NCI-H146 treated with DMSO at 0.1 percent for 48 hours (cell line): Measurements from ENCODE around the gene SYT11.
"Not testable (repeated sequence)": the region's sequence is repeated elsewhere in the genome, so short reads cannot be mapped to it uniquely, and the experiment has no call there.

Experiments used
- DNase-seq: peaks from one replicate; lab custom pipeline; 2025; ENCODE audit not compliant: unreplicated experiment; lab: John Stamatoyannopoulos, UW

The SYT11 gene

DNA sequence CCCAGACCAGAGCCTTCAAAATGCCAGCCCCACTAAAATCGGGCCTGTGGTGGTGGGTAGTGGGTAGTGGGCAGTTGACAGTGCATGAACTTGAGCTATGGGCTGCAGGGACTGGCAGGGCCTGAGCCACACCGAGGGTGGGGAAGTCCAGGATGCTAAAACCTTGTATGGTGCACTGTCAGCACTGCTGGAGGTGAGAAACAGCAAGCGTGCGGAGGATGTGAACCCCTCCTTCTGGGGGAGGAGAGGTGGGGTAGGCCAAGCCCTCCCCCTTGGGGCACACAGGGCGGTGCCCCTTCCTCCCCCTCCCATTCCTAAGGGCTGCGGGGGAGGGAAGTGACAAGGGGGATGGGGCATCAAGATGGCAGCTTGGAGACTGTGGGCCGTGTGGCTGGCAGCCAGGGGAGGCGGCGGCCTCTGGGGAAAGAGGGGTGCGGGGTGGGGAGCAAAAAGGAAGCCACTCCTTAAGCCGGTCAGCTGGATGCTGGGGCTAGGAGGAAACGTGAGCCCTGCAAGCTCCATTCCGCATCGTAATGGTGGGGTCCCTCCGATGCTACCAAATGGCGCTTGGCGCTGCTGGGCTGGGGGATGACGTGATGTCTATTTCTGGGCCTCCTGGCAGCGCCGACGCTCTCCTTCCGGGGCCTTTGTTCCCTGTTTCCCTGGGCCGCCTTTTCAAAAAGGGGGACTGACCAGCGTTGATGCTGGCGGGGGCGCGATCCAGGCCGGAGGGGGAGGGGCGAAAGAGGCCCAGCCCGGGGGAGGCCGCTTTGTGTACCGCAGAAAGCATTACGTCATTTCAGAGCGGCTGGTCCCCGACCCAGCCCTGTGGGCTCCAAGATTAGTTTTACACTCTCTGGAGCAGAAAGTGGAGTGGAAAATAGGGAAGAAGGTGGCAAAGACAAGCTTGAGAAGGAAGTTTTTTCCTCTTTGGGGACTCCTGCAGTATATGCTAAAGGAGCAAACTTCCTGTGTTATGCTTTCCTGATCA, 809 bp downstream of the SYT11 start:
- DNase-seq, result peak; percentile 87

- DNase-seq, result no peak
These were observed 1.7 kb downstream of the SYT11 start for GRCh38 chr1:155860970-155861510.

- DNase-seq, result no peak
These were observed 2.5 kb downstream of the SYT11 start for GRCh38 chr1:155861896-155862295.

- DNase-seq, result no peak
These were observed 5.0 kb downstream of the SYT11 start for GRCh38 chr1:155864393-155864792.

- no peak for DNase-seq
These were observed 8.4 kb downstream of the SYT11 start for GRCh38 chr1:155867766-155868165.

DNA sequence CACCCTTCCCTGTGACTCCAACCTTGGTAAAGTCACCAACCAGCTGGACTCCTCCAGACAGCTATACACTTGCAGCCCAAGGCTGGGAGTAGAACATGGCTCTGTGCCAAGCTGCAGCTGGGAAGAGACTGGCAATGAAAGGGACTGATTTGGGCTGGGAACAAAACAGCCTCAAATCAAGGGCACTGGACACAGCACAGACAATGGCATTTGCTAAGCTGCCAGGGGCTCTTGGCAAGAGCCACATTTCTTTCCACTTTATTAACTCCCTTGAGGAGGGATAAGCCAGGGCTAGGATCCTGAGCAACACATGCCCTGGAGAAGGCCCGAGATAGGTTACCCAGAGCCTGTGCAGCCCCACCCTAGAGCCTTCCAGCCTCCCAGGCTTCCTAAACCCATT, 12.0 kb downstream of the SYT11 start:
- DNase-seq, result no peak

DNA sequence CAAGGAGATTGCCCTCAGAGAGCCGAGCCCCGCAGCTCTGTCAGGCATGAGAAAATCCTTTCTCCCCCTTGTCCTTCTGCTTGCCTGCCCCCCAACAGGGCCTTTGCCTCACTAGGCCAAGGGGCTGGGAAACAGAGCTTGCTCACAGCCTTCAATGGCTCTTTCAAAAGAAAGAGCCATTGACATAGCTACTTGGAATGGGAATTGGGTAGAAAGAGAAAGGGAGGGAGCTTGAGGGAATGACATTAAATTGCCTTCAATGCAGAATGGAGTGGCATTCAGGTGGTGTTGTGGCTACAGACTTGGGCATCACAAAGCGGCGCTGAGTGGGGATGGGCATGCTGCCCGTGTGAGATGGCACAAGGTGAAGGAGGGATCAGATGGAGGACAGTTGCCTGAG, 13.2 kb downstream of the SYT11 start:
- DNase-seq, result no peak

- no peak for DNase-seq
These were observed 14.5 kb downstream of the SYT11 start for GRCh38 chr1:155873860-155874259.

DNA sequence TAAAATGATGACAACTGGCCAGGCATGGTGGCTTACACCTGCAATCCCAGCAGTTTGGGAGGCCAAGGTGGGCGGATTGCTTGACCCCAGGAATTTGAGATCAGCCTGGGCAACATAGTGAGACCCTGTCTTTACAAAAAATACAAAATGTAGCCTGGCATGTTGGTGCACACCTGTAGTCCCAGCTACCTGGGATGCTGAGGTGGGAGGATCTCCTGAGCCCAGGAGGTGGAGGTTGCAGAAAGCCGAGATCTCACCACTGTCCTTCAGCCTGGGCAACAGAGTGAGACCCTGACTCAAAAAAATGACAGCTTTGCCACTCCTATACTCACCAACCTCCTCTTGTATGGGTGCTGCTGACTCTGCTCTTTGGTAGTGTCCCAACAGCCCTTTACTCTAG, 18.6 kb downstream of the SYT11 start:
- no peak for DNase-seq

GRCh38 chr1:155880251-155880650, 20.9 kb downstream of the SYT11 start:
- no peak for DNase-seq

DNA sequence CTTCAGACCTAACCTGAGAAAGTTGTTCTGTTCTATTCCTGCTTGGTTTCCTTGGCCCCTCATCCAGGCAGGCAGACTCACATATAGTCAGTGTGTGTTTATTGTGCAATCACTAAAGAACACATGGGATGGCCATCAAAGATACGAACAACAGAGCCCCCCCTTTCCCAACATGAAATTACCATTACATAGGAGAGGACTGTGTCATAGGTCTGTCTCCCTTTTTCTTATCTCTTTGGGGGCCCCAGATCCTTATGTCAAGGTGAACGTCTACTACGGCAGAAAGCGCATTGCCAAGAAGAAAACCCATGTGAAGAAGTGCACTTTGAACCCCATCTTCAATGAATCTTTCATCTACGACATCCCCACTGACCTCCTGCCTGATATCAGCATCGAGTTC, 21.6 kb downstream of the SYT11 start:
- DNase-seq, result no peak

- DNase-seq, result no peak
These were observed 22.9 kb downstream of the SYT11 start for GRCh38 chr1:155882235-155882634.

DNA sequence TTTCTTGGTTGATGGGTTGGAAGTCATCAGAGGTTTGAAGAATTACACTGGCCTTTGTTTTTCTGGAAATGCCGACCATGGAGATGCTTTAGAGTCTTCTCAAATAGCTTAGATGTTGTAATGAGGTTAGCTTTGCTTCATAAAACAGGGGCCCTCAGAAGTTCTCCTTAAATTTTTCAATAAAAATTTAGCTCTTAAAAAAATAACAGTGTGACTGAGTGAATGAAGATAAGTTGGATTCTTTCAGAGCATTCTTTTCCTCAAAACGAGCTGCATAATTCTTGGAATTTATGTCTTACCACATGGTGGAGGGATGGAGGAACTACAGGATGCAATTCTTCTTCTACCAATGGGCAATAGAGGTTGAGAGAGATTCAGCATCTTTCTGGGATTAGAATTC, 23.4 kb downstream of the SYT11 start:
- no peak for DNase-seq

DNA sequence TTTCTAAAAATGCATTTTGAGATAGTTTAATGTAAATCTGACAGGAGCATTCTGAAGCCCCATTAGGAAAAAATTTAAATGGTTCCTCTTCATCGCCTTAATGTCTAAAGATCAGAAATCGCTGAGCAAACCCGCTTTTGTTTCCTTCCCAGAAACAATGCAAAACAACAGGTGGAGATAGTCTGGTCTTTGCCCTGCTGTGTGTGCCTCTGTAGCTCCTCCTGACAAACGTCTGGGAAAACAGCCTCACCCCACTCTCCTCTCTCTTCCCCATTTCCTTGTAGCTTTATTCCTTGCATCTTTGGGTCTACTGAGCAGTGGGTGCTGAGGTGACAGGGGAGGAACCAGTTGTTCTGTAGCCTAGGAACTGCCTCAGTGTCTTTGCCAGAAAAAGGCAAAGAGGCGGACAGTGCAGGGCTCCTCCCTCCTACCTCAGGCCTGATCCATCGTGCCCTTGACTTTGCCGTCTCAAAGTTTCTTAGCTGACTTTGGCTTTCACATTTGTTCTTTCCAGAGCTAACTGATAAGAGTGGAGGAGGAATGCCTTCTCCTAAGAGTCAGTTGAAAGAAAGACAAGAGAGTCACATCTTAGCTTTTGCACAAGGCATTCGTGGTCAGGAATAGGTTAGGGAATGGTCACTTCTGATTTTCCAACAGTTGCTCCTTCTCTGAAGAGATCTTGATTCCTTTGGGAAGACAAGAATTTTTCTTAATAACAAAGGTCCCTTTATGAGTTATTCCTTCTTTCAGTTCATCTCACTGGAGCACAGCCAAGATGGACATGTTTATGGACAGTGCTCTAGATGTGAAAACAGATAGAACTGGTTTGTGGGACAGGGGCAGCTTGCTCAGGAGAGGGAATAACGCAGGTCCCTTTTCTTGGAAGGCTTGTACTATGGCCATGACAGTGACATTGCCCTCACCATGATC, 24.9 kb downstream of the SYT11 start:
- DNase-seq, result no peak

DNA sequence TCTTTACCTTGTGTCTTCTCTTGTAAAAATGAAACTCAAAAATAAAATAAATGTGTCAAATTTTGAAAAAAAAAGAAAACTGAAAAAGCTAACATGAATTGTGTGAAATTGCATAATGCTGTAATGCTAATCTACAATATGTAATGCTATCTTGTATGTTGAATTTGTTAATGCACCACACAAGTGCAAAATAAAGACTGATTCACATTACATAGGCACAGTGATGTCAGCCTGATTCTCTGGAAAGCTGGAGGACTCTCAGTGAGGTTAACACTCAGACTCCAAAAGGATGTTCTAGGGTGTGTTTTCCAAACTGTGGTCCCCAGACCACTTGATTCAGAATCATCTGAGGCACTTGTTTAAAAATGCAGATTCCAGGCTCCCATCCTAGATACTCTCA, 25.6 kb downstream of the SYT11 start:
- DNase-seq, result no peak

GRCh38 chr1:155888481-155888880, 29.1 kb downstream of the SYT11 start:
- DNase-seq, result no peak

GRCh38 chr1:155889566-155889965, 30.2 kb downstream of the SYT11 start:
- no peak for DNase-seq

- no peak for DNase-seq
These were observed 30.9 kb downstream of the SYT11 start for GRCh38 chr1:155890251-155890650.

DNA sequence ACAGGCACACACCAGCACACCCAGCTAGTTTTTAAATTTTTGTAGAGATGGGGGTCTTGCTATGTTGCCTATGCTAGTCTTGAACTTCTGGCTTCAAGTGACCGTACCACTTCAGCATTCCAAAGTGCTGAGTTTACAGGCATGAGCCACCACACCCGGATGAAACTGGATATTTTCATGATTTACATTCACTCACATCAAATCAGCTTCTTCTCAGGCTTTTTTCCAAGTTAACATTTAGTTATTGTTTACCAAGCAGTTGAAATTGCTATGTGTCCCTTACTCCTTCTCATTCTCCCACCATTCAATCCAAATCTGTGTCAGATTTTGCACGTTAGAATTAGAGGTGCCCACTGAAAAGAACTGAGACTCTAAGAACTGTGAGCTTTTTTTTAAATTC, 33.4 kb downstream of the SYT11 start:
- DNase-seq, result no peak

GRCh38 chr1:155893389-155894142, 34.2 kb downstream of the SYT11 start:
- DNase-seq, result no peak

- DNase-seq, result not testable (repeated sequence)
These were observed 36.2 kb downstream of the SYT11 start for GRCh38 chr1:155895617-155896016.
